ENCODE data around the gene GMDS.
A peak's percentile ranks its signal among the peaks of the same experiment; 100 is the strongest.

The GMDS gene

DNA sequence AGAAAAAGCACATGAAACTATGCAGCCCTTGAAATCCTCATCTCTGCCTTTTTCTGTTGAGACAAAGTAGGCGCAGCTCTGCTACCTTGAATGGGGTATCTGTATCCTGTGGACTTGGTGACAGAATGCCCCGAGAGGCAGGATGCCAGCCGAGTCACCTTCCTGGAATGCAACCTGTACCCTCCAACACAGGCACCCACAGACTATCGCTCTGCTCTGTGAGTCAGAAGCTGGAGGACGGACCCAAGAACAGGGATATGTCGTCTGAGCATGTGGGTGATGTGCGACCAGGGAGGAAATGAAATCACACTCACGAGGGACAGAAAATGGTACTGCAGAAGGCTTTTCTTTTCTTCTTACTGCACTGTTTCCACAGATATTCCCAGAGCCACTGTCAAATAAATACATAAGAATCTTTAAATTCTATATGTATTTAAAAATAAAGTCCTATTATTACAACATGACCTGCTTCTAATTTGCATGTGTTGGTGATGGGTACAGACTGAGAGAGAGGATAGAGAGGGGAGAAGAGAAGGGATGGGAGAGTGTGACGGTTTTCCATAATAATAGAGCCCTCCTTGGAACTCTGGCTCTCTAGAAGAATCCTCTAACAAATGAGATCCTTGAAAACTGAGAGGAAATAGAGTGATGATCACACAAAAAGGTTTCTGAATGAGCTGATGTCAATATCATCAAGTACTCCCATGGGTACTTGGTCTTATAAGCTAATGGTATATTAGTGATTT lies 327.6 kb downstream of the GMDS start:
- peak; percentile 72 for DNase-seq

DNA sequence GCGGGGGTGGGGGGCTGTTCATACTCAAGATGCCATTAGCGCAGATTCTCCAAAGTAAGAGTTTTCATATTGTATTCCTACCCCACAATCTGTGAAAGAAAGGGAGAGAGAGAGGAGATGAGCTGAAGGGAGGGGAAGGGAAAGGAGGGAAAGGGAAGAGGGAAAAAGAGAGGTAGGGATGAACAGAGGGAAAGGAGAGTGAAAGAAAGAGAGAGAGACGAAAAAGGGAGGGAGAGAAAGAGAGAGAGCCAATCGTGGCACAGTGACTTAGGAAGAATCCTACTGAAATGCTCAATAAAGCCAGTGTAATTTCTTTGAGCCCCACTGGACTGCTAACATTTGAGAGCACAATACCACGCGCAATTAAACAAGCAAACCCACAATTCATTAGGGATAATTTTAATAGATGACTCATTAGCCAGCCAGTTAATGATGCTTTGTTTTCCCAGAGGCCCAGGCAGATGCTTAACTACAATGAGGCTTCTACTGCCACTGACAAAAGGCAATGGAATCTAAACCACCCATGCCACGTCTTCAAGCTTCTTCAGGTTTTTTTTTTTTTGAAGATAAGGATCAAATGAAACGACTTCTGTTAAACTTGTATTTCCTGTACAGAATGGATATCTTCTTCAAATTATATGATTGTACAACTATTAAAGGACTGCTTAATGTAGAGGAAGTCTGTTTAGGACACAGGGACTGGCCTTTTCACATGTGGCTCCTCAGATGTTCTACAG lies 328.9 kb downstream of the GMDS start:
- DNase-seq: no peak

DNA sequence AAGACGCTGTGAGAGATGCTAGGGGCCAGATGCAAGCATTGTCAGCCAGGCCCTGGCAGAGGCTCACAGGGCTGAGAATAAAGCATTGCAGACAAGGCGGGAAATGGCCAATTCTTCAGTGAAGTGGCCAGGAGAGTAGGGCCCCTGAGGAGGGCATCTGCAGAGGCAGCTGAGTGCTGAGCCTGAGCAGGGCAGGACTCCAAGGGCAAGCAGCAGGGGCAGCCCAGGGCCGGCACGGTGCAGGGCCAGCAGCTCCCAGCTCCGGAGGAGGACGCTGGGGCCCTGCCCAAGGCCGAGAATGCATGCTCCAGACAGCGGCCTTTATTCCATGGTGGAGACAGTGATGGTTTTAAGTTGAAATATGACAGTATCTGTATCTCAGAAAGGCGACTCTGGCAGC lies 330.2 kb downstream of the GMDS start:
- no peak for DNase-seq

DNA sequence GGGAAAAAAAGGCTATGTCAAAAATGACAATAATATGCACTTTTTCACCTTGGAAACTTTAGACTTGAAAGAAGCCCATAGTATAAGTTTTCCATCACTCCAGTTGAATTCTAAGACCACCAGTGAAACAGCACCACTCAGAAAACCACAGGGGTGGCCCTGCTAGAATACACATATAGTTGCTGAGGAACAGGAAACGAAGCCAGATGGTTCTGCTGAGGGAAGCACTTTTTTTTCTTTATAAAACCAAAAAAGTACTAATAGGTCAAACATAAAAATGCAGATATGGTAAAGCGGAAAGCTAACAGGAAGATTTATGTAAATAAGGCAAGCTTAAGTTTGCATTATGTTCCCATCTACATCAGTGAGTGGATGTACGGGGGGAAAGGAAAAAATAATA lies 331.8 kb downstream of the GMDS start:
- no peak for DNase-seq

DNA sequence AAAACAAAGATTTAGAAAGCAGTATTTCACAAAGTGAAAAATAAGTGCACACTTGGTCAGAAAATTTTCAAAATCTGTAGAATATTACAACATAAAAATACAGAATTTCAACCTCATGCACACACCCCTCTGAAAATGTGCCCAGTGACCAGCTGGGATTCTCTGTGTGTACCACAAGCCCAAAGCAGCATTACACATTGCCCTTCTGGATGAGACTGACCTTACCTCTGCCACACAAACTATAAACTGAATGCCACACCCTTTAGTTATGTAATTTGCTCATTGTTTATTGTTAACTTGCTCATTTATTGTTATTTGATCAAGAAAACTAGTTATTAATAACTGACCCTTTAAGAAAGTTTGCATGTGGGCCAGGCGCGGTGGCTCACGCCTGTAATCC lies 332.7 kb downstream of the GMDS start:
- no peak for DNase-seq

DNA sequence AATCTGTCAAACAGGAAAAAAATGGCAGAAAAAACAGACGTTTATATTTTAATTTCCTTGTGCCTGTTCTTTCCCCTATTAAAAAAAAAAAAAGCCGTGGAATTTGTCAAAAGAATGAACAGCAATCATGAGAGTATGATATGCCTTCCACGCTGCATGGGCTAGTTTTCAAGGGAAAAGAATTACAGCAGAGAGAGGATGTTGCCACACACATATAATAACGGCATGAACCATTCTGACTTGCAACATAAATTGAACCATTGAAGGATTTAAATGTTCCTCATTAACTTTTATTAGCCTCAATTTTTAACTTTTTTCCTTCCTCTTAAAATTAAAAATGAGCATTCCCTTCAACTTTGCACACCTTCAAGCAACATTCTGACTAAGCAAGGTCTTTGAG lies 333.9 kb downstream of the GMDS start:
- no peak for DNase-seq

DNA sequence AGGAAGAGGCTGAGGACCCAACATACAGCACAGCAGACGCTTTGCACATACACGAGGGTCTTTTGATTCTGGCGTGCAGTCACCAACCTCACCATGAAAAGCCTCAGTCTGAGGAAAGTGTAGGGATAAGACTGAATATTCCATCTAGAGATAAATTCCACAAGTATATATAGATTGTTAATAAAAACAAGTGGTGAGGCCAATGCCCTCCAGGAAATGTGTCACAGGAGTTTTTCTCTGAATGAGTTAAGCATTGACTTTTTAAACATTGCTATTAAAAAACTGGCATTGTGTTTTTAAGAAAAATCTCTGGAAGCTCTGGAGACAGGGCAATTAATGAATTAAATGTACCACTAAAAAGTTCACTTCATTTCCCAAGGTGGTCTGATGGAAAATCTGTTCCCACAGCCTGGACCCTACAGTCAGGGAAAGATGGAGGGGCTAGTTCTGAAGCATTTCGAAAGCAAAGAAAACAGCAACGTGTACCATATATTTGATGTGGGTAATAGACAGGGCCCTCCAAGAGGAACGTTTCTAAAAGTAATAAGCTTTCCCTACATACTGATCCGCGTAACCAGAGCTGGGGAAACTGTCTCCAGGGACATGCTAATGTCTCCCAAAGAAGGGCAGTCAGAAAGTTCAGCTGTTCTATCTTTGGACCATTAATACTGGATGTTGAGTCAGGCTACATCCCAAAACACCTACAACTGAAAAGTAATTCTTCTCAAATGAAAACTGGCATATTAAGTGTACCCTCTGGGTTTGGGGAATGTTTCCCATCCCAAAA lies 334.6 kb downstream of the GMDS start:
- no peak for DNase-seq

DNA sequence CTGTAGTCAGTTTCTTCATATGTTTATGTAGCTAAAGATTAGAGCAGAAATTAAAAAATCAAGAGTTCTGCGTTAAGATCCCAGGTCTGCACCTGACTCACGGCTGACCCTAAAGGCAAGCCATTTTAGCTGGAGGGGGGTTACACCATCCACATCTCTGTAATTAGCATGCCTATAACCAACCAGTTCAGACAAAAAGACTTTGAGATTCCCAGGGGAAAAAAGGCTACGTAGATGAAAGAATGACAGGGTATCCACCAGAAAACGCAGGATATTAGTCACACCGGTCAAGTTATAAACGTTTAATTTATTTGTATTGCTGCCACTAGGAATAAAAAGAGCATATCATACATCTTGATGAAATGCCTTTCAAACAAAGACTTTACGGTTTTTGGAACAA lies 336.6 kb downstream of the GMDS start:
- DNase-seq: no peak

DNA sequence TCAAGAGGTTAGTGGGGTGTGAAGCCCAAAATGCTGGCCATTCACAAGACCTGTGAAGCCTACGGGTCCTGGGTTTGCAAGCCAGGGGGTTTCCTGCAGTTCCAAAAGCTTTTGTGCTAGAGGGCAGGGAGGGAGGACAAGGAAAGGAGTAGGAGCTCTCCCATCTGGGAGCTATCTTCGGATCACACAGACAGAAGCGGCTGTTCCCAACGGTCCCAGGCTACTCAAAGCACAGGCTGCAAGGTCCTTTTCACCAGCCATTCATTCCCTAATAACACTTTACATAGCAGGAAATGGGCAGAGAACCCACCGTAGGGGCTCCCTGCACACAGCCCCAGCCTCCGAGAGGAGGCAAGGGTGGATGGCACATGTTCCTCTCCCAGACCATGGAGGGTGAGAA lies 338.8 kb downstream of the GMDS start:
- no peak for DNase-seq

DNA sequence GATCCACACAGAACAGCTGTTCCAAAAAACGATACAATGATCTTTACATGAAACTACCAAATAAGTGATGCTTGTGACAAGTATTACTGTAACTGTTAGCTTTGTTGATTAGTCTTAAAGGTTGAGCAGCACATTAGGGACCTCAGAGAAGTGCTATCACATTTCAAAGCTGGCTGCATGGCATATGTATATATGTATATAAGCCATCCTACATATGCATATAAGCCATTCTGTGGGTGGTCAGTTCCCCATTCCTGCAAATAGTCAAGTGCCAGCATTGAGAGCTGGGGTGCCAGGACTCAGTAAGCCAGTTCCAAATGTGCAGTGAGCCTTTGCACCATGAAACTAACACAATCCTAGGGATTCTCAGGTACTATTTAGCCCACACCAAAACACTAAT lies 339.4 kb downstream of the GMDS start:
- DNase-seq: no peak

DNA sequence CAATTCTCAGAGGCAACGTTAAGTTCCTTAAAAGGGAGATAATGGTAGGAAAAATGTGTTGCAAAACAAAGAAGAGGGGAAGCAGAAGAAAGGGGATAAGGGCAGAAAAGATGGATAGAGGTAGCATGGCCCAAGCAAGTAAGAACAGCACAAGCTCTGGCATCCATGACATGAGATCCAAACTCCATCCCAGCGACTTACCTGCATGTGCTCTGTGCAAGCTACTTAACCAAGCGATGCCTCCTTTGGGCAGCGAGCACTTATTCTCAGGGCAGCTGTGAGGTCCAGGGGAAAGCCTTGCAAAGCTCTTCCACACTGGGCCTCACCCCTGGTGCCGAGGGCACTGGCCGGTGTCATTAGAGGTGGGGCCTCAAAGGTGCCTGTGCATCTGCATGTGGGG lies 340.5 kb downstream of the GMDS start:
- DNase-seq: no peak

DNA sequence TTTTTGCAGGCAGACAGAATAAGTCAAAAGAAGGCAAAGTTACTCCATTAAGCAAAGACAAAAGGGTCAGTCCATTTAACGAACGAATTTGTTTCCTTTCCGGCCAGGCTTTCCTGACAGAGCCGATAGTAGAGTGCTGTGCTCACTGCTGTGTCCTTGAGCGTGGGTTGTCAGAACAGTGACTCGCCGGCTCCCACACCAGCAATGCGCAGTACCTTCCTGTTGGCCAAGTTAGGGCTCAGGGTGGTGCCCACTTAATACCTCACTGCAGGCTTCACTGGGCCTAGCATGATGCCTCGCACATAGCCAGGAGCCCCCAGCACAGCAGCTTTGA lies 341.0 kb downstream of the GMDS start:
- DNase-seq: no peak

DNA sequence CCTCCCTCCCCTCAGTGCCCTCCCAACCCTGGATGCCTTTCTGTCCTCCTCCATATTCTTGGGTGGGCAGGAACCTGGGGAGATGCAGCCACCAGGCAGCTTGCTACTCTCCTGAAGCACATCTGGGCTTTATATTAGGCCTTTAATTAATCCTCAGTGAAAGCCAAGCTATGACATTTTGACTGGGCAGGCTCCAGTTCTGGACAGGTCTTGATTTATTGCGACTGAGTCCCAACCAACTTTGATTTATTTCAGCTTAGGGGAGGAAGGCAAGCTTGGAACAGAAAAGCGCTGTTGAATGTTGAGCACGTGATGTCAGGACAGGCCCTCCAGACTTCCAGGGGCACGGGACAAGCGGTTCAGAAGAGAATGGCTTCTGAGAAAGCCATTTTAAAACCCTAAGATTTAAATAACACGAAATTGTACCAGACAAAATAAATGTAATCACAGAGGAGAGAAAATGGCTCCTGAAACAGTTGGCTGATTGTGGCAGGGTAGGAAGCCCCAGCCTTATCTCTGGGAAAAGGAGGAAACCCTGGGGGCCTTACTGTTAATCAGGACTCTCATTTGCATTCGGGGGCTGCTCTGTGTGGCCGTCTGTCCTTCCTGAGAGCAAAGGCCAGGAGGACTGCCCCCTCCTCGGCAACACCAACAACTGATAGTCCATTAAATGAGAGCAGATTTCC lies 341.5 kb downstream of the GMDS start:
- DNase-seq: no peak

DNA sequence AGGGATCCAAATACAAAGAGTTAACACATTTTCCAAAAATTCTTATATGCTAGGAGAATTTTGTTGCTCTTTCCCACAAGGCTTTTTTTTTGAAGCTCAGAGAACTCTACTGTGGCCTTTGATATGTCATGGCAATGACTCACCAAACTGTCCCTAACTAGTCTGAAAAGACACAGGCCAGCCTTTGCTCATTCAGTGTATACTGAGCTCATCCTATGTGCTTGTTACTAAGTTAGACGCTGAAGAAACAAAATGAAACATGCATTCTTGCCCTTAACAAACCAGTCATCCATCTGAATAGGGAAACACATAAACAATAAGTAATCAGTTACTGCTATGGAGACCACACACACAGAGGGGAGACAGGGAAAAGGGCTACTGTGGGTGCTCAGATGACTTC lies 343.8 kb downstream of the GMDS start:
- DNase-seq: no peak

DNA sequence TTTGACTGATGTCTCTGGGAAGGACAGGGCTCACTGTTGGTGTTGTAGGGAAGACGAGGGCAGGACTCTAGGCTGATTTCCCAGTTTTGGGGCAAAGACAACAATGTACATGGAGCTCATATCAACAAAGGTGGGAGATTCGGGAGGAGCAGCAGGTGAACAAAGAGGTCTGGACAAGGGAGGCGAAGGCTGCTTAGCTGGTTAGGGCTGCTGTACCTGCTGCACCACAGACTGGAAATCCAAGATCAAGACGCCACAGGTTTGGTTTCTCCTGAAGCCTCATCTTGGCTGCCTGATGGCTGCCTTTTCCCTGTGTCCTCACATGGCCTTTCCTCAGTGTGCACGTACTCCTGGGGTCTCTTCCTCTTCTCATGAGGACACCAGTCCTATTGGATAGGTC lies 348.5 kb downstream of the GMDS start:
- DNase-seq: no peak

DNA sequence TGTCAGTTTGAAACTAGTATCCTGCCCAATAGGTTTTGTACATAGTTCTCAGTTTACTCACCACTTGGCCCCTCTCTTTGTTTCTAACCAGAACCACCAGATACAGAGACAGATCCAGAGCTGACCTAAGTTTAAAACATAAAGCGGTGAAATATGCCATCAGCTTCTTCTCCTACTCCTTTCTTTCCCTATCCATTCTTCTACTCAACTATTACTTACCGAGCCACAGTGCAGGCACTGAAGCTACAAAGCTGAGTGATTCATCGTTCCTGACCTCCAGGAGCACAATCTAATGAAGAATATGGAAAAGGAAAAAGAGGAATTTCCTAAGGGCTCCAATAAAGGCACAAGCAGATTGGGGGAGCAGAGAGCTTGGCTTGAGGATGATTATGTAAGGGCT lies 349.7 kb downstream of the GMDS start:
- DNase-seq: no peak

DNA sequence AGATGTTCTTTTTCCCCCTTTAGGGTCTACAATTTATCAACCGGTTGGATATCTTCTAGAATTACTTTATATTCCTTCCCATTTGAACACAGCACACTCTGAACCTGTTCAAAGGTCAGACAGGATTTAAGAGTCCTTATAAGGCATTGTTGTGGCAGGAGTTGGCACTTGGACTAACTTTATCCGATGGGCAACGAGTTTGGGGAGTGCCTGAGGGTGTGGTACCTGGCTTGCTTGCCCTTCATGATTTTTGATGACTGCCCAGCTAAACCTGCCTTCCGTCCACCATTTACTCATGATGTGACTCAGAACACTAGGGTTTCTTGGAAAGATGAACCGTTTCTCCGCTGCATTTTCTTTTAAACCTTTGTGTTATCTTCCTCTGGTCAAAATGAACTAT lies 350.5 kb downstream of the GMDS start:
- no peak for DNase-seq

DNA sequence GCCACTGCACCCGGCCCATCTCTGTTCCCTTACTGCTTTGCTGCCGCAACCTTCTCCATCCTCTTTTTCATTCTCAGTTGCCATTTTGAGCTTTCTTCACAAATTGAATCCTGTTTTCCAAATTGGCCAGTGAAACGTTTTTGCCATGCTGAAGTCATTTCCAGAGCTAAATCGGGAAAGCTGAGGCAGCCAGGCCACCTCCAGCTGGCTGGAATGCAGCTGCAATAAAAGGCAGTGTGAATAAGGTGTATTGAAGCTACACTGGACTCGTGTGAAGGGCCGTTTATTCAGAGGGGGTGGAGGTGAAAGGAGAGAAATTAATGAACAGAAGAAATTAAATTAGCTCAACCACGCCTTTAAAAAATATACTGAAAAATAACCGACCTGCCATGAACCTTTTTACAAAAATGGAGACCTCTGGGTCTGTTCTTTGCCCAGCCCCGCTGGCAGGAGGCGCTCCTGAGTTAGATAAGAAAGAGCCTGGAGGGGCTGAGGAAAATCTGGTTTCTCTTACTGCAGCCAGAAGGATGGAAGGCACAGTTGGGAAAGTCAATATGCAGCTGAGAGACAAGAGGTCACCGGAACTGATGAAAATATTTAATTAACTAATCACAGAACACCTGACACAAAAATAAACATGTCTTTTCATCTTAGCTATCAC lies 351.8 kb downstream of the GMDS start:
- DNase-seq: no peak

DNA sequence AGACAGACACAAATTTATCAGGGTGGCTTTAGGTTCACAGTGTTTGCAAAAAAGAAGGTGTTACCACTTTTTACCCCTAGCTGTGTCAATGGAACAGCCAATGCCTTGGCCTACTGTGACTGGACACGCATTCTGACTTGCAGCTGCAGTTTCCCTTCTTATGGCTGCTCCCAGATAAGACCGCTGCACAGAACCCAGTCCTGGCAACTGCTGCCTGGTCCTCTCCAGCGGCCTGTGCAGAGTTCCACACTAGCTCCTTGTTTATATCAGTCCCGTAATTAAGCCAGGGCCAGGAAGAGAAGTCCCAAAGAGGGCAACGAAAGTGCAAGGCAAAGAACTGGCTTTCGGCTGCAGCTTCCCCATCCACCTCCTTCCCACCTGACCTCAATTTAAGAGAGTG lies 352.7 kb downstream of the GMDS start:
- DNase-seq: no peak

DNA sequence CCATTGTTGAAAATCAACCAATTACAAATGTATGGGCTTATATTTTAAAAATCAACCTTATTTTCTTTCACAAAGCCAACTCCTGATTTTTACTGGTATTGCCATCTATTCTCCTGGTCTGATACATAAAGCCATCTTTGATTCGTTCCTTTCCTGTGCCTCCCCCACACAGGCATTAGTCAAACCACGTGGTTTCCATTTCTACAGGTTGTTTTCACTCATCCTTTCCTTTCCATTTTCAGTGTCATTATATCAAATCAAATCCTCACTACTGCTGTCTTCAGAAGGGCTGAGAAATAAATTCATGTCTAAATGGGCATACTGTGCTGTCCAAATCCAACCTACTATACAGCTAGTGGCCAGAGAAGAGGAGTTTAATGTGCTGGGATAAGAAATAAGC lies 354.4 kb downstream of the GMDS start:
- no peak for DNase-seq

DNA sequence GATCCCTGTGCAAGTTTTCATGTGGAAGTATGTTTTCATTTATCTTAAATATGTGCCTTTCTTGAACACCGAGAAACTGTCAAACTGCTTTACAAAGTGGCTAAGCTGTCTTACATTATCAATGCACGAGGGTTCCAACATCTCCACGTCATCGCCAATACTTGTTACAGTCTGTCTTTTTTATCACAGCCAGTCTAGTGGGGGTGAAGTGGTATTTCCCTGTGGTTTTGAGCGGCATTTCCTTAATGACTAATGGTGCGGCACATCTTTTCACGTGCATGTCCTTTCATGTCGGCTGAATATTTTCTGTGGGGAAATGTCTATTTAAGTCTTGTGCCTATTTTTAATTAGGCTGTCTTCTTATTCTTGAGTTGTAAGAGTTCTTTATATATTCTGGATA lies 355.3 kb downstream of the GMDS start:
- no peak for DNase-seq

DNA sequence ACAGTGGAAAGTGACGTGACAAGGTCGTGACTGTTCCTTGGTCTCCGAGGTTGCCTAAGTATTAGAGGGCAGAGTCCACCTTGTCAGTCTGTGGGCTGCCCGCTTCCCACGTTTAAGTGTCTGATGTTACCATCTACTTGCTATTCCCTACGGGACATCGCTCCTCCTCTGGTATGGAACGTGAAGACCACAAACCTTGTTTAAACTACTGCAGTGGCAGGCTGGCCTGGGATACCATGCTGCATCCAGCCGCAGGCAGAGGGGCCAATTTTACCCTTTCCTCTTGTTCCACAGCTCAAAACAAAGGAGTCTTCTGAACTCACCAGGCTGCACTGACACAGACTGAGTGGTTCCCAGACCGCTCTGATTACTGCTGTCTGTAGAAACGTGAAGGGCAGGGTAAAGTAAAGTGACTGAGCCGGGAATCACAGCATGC lies 359.8 kb downstream of the GMDS start:
- no peak for DNase-seq

DNA sequence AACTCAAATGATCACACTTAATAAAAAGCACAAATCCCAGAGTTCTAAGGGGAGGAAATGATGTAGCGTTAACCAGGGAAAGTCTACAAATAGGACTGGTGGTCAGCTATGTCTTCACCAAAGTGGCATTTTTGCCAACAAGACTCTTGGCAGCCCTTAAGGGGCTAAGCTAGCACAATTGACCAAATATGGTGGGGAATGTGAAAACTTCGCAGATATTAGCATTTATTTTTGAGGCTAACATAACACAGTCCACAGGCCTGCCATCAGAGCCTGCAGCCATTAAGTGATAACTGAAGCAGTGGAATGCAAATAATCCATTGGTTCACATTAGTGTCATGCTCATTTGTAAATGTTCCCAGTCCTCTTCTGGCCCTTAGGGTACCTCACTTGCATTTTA lies 361.1 kb downstream of the GMDS start:
- no peak for DNase-seq
